A549 treated with AZD2906 at 1 μM for 4 hours (cell line): ENCODE measurements around the gene MAST4. TPM values are rescaled to one million over a fixed set of nuclear protein-coding genes. Genes with fewer than 3 reads are reported as not detected.

Source experiments
- total RNA-seq: library from RNA; stranded (reverse); fragments of 200-300 nt; extraction: Qiagen RNA extraction; gene quantifications from 5 replicates; pipeline ENCODE4 v1.2.3, GENCODE V29; 2022

MAST4 gene
- total RNA-seq: 1.0 to 1.7 TPM (median 1.6 TPM) in 5 replicates

GRCh38 chr5:66595756-66596635, at the start of gene MAST4:
Gene MAST4 (plus strand): TSS chr5:66596393. CDS start chr5:66596656, 263 bp downstream.

GRCh38 chr5:67196537-67197059, 600.4 kb downstream of the MAST4 start, which contains the start of gene CD180:
Gene CD180 (minus strand): TSS chr5:67196799. CDS start chr5:67196641, 158 bp downstream.

